IPS DF 6.9 (cell line): Measurements from ENCODE around the gene SSH2.

Experiments
- DNase-seq: peaks from one replicate; pipeline ENCODE4 v3.0.0-alpha.2; 2013; ENCODE audit warnings: low read depth, low spot score
- H3K27ac ChIP-seq: one replicate; pipeline ENCODE4 v1.5.1; 2013; ENCODE audit warnings: low read length, control low read depth
- H3K27me3 ChIP-seq: 2 replicates; pipeline ENCODE4 v1.6.1; 2013; ENCODE audit warnings: mild to moderate bottlenecking, low read length; ENCODE audit not compliant: control insufficient read depth, insufficient read depth
- H3K36me3 ChIP-seq: 2 replicates; pipeline ENCODE4 v1.6.1; 2013; ENCODE audit warnings: low read length; ENCODE audit not compliant: control insufficient read depth, insufficient read depth
- H3K4me1 ChIP-seq: 2 replicates; pipeline ENCODE4 v1.6.1; 2013; ENCODE audit warnings: low read length; ENCODE audit not compliant: control insufficient read depth, insufficient read depth
- H3K4me3 ChIP-seq: 2 replicates; pipeline ENCODE4 v1.5.1; 2013; ENCODE audit warnings: mild to moderate bottlenecking, low read length
- H3K9me3 ChIP-seq: 2 replicates; pipeline ENCODE4 v1.6.1; 2013; ENCODE audit warnings: low read length, inconsistent platforms; ENCODE audit not compliant: control insufficient read depth, insufficient read depth
- WGBS: extraction: QIAGEN DNeasy Blood & Tissue Kit; methylation state at CpG from one replicate; pipeline ENCODE4 v1.1.7; 2013; ENCODE audit warnings: mixed read lengths, missing lambda C conversion rate; ENCODE audit not compliant: insufficient read length, insufficient coverage; 5-methylcytosine and 5-hydroxymethylcytosine counted together

Gene SSH2

GRCh38 chr17:29837531-29837930 is 92.5 kb downstream of the SSH2 start:
- Histone ChIP-seq H3K27me3 (no peaks in the 10 kb centered on the region), H3K4me1 (peaks cover 4% of the 10 kb centered on the region), H3K36me3 (no peaks in the 10 kb centered on the region), H3K4me3 (no peak overlapping the region), H3K27ac (no peak overlapping the region), H3K9me3 (no peaks in the 10 kb centered on the region)
- no CpG with 5 or more reads among the region's 7 CpGs for WGBS
- no peak for DNase-seq

- no peak for DNase-seq
- no peaks in the 10 kb centered on the region for H3K27me3 ChIP-seq
- H3K36me3 ChIP-seq: no peaks in the 10 kb centered on the region
- no peak overlapping the region for H3K4me3 ChIP-seq
- WGBS: no CpG with 5 or more reads among the region's 5 CpGs
- no peaks in the 10 kb centered on the region for H3K9me3 ChIP-seq
- H3K27ac ChIP-seq: no peak overlapping the region
- H3K4me1 ChIP-seq: peaks cover 4% of the 10 kb centered on the region
These were observed 93.4 kb downstream of the SSH2 start for GRCh38 chr17:29836643-29837042.

GRCh38 chr17:29835435-29836351 is 94.3 kb downstream of the SSH2 start:
- no CpG with 5 or more reads among the region's 10 CpGs for WGBS
- no peak overlapping the region for H3K4me3 ChIP-seq

GRCh38 chr17:29833801-29834200 is 96.2 kb downstream of the SSH2 start:
- H3K27ac ChIP-seq: no peak overlapping the region
- no CpG with 5 or more reads among the region's 1 CpG for WGBS
- no peaks in the 10 kb centered on the region for H3K27me3 ChIP-seq
- H3K4me1 ChIP-seq: peaks cover 2% of the 10 kb centered on the region; the same call in 1 of the 2 replicates
- DNase-seq: no peak
- no peaks in the 10 kb centered on the region for H3K36me3 ChIP-seq
- no peak overlapping the region for H3K4me3 ChIP-seq
- no peaks in the 10 kb centered on the region for H3K9me3 ChIP-seq

More at GRCh38 chr17:29835435-29836351, 94.3 kb downstream of the SSH2 start:
- no peak overlapping the region for H3K27ac ChIP-seq
- H3K27me3 ChIP-seq: no peaks in the 10 kb centered on the region
- H3K36me3 ChIP-seq: no peaks in the 10 kb centered on the region
- no peaks in the 10 kb centered on the region for H3K9me3 ChIP-seq
- no peak for DNase-seq
- peaks cover 4% of the 10 kb centered on the region for H3K4me1 ChIP-seq

- Histone ChIP-seq H3K9me3 (no peaks in the 10 kb centered on the region), H3K27ac (no peak overlapping the region), H3K36me3 (no peaks in the 10 kb centered on the region), H3K27me3 (no peaks in the 10 kb centered on the region), H3K4me1 (no peaks in the 10 kb centered on the region), H3K4me3 (no peak overlapping the region)
- no CpG with 5 or more reads among the region's 3 CpGs for WGBS
- no peak for DNase-seq
These were observed 101.2 kb downstream of the SSH2 start for GRCh38 chr17:29828676-29829284.

- Histone ChIP-seq H3K27me3 (no peaks in the 10 kb centered on the region), H3K27ac (no peak overlapping the region), H3K4me3 (no peak overlapping the region), H3K9me3 (no peaks in the 10 kb centered on the region), H3K4me1 (no peaks in the 10 kb centered on the region), H3K36me3 (no peaks in the 10 kb centered on the region)
- DNase-seq: no peak
These were observed 102.8 kb downstream of the SSH2 start for GRCh38 chr17:29827179-29827578.

- Histone ChIP-seq H3K9me3 (no peaks in the 10 kb centered on the region), H3K27me3 (no peaks in the 10 kb centered on the region), H3K4me3 (no peak overlapping the region), H3K27ac (no peak overlapping the region), H3K36me3 (no peaks in the 10 kb centered on the region), H3K4me1 (no peaks in the 10 kb centered on the region)
- no peak for DNase-seq
- no CpG with 5 or more reads among the region's 2 CpGs for WGBS
These were observed 103.8 kb downstream of the SSH2 start for GRCh38 chr17:29826114-29826692.

GRCh38 chr17:29825604-29826003 is 104.4 kb downstream of the SSH2 start:
- H3K9me3 ChIP-seq: no peaks in the 10 kb centered on the region
- no peaks in the 10 kb centered on the region for H3K36me3 ChIP-seq
- H3K4me3 ChIP-seq: no peak overlapping the region
- no CpG with 5 or more reads among the region's 3 CpGs for WGBS
- no peaks in the 10 kb centered on the region for H3K4me1 ChIP-seq
- no peak for DNase-seq
- no peak overlapping the region for H3K27ac ChIP-seq
- H3K27me3 ChIP-seq: no peaks in the 10 kb centered on the region

GRCh38 chr17:29821897-29822296 is 108.1 kb downstream of the SSH2 start:
- H3K36me3 ChIP-seq: no peaks in the 10 kb centered on the region
- H3K4me1 ChIP-seq: no peaks in the 10 kb centered on the region
- H3K27ac ChIP-seq: no peak overlapping the region
- H3K4me3 ChIP-seq: no peak overlapping the region
- no CpG with 5 or more reads among the region's 1 CpG for WGBS
- H3K9me3 ChIP-seq: no peaks in the 10 kb centered on the region
- DNase-seq: no peak
- H3K27me3 ChIP-seq: no peaks in the 10 kb centered on the region

GRCh38 chr17:29820425-29820824 is 109.6 kb downstream of the SSH2 start:
- H3K27me3 ChIP-seq: no peaks in the 10 kb centered on the region
- H3K36me3 ChIP-seq: no peaks in the 10 kb centered on the region
- DNase-seq: no peak
- H3K9me3 ChIP-seq: no peaks in the 10 kb centered on the region
- no peaks in the 10 kb centered on the region for H3K4me1 ChIP-seq
- H3K27ac ChIP-seq: no peak overlapping the region
- WGBS: no CpG with 5 or more reads among the region's 1 CpG
- H3K4me3 ChIP-seq: no peak overlapping the region
